OCI-LY7 (cell line): Measurements from ENCODE around the gene TMEM176A.

ENCODE experiments used
- EZH2phosphoT487 ChIP-seq: fragments of 200-600 bp; sonication (generic); IDR thresholded peaks from 2 replicates; pipeline ENCODE4 v1.6.1; 2018; ENCODE audit warnings: low read depth, borderline replicate concordance, mild to moderate bottlenecking, mixed run types, antibody characterized with exemption, low read length, moderate library complexity, mixed read lengths
- TF ChIP-seq, protein P1 (sequence below): fragments of 200-600 bp; sonication (generic); conservative IDR thresholded peaks from 2 replicates; pipeline ENCODE4 v1.5.1; 2014; ENCODE audit warnings: mild to moderate bottlenecking, antibody characterized with exemption, low read length, moderate library complexity, mixed read lengths

DNA sequence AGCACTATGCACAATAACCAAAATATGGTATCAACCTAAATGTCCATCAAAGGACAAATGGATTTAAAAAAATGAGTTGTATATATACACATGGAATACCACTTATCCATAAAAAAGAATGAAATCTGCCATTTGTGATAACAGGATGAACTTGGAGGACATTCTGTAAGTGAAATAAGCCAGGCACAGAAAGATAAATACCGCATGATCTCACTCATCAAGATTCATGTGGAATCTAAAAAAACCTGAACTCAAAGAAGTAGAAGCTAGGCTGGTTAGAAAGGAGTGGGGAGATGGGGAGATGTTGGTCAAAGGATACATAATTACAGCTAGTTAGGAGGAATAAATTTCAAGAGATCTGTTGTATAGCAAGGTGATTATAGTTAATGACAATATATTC is 34.5 kb downstream of the TMEM176A start:
- no peak for TF ChIP-seq EZH2phosphoT487
- TF ChIP-seq, protein P1, sequence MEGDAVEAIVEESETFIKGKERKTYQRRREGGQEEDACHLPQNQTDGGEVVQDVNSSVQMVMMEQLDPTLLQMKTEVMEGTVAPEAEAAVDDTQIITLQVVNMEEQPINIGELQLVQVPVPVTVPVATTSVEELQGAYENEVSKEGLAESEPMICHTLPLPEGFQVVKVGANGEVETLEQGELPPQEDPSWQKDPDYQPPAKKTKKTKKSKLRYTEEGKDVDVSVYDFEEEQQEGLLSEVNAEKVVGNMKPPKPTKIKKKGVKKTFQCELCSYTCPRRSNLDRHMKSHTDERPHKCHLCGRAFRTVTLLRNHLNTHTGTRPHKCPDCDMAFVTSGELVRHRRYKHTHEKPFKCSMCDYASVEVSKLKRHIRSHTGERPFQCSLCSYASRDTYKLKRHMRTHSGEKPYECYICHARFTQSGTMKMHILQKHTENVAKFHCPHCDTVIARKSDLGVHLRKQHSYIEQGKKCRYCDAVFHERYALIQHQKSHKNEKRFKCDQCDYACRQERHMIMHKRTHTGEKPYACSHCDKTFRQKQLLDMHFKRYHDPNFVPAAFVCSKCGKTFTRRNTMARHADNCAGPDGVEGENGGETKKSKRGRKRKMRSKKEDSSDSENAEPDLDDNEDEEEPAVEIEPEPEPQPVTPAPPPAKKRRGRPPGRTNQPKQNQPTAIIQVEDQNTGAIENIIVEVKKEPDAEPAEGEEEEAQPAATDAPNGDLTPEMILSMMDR = no peak
